Skeletal muscle satellite cell (primary cell): Measurements from ENCODE around the gene TAF4.

ENCODE experiments used
- H3K27me3 ChIP-seq: 2 replicates; pipeline ENCODE4 v1.7.0; 2013; ENCODE audit warnings: low read length; ENCODE audit not compliant: control insufficient read depth, insufficient read depth
- H3K36me3 ChIP-seq: 2 replicates; pipeline ENCODE4 v1.7.0; 2013; ENCODE audit warnings: mild to moderate bottlenecking, control low read depth, low read length; ENCODE audit not compliant: insufficient read depth
- H3K4me1 ChIP-seq: 2 replicates; pipeline ENCODE4 v1.7.0; 2013; ENCODE audit warnings: low read length; ENCODE audit not compliant: control insufficient read depth, insufficient read depth
- H3K4me2 ChIP-seq: 2 replicates; pipeline ENCODE4 v1.7.0; 2013; ENCODE audit warnings: mild to moderate bottlenecking, low read length
- H3K4me3 ChIP-seq: 2 replicates; pipeline ENCODE4 v1.7.0; 2013; ENCODE audit warnings: low read length
- H3K9ac ChIP-seq: 2 replicates; pipeline ENCODE4 v1.7.0; 2013; ENCODE audit warnings: mild to moderate bottlenecking, low read depth, low read length, moderate library complexity
- H3K9me3 ChIP-seq: replicated peaks from 2 replicates; pipeline ENCODE4 v1.7.0; 2013; ENCODE audit warnings: mild to moderate bottlenecking, control low read depth, low read length

TAF4 gene

GRCh38 chr20:62046431-62046830, 19.2 kb downstream of the TAF4 start:
- Histone ChIP-seq H3K4me2 (no peak overlapping the region), H3K36me3 (no peaks in the 10 kb centered on the region), H3K27me3 (no peaks in the 10 kb centered on the region), H3K4me1 (no peaks in the 10 kb centered on the region), H3K9me3 (no peaks in the 10 kb centered on the region), H3K9ac (no peak overlapping the region), H3K4me3 (no peak overlapping the region)

GRCh38 chr20:62045529-62046285, 20.0 kb downstream of the TAF4 start:
- no peaks in the 10 kb centered on the region for H3K4me1 ChIP-seq
- no peak overlapping the region for H3K4me3 ChIP-seq
- no peak overlapping the region for H3K4me2 ChIP-seq
- no peaks in the 10 kb centered on the region for H3K27me3 ChIP-seq
- no peak overlapping the region for H3K9ac ChIP-seq
- no peaks in the 10 kb centered on the region for H3K9me3 ChIP-seq
- no peaks in the 10 kb centered on the region for H3K36me3 ChIP-seq

- Histone ChIP-seq H3K27me3 (no peaks in the 10 kb centered on the region), H3K4me3 (no peak overlapping the region), H3K9ac (no peak overlapping the region), H3K9me3 (no peaks in the 10 kb centered on the region), H3K36me3 (no peaks in the 10 kb centered on the region), H3K4me1 (no peaks in the 10 kb centered on the region), H3K4me2 (no peak overlapping the region)
Measured at GRCh38 chr20:62045118-62045517, 20.6 kb downstream of the TAF4 start.

- Histone ChIP-seq H3K4me3 (no peak overlapping the region), H3K4me2 (no peak overlapping the region), H3K36me3 (no peaks in the 10 kb centered on the region), H3K4me1 (no peaks in the 10 kb centered on the region), H3K9me3 (no peaks in the 10 kb centered on the region), H3K27me3 (no peaks in the 10 kb centered on the region), H3K9ac (no peak overlapping the region)
Measured at GRCh38 chr20:62044631-62045030, 21.1 kb downstream of the TAF4 start.

DNA sequence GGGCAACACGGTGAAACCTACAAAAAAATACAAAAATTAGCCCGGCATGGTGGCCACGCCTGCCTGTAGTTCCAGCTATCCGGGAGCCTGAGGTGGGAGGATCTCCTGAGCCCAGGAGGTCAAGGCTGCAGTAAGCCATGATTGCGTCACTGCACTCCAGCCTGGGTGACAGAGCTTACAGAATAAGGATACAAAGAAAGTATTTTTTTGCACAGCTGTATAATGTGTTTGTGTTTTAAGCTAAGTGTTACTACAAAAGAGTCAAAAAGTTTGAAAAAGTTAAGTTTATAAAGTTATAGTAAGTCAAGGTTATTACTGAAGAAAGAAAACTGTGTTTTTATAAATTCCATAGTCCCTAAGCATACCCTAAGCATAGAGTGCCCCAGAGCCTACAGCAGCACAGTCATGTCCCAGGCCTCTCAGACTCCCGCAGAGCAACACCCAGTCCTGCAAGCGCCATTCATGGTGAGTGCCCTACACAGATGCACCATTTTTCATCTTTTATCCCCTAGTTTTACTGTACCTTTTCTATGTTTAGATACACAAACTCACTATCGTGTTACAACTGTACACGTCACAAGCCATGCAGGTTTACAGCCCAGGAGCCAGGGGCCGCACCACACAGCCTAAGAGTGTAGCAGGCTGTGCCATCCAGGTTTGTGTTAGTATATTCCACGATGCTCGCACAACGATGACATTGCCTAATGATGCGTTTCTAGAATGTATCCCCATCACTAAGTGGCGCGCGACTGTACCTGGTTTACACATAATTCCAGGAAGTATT, 22.4 kb downstream of the TAF4 start:
- H3K4me1 ChIP-seq = no peaks in the 10 kb centered on the region
- no peaks in the 10 kb centered on the region for H3K9me3 ChIP-seq
- no peak overlapping the region for H3K4me3 ChIP-seq
- no peaks in the 10 kb centered on the region for H3K36me3 ChIP-seq
- no peak overlapping the region for H3K9ac ChIP-seq
- no peak overlapping the region for H3K4me2 ChIP-seq
- no peaks in the 10 kb centered on the region for H3K27me3 ChIP-seq

GRCh38 chr20:62042025-62042820, 23.5 kb downstream of the TAF4 start:
- Histone ChIP-seq H3K9ac (no peak overlapping the region), H3K4me2 (no peak overlapping the region), H3K4me1 (no peaks in the 10 kb centered on the region), H3K27me3 (no peaks in the 10 kb centered on the region), H3K4me3 (no peak overlapping the region), H3K36me3 (no peaks in the 10 kb centered on the region), H3K9me3 (no peaks in the 10 kb centered on the region)

- Histone ChIP-seq H3K9ac (no peak overlapping the region), H3K4me1 (no peaks in the 10 kb centered on the region), H3K4me3 (no peak overlapping the region), H3K27me3 (no peaks in the 10 kb centered on the region), H3K4me2 (no peak overlapping the region), H3K36me3 (no peaks in the 10 kb centered on the region), H3K9me3 (no peaks in the 10 kb centered on the region)
Measured at GRCh38 chr20:62040933-62041332, 24.7 kb downstream of the TAF4 start.

DNA sequence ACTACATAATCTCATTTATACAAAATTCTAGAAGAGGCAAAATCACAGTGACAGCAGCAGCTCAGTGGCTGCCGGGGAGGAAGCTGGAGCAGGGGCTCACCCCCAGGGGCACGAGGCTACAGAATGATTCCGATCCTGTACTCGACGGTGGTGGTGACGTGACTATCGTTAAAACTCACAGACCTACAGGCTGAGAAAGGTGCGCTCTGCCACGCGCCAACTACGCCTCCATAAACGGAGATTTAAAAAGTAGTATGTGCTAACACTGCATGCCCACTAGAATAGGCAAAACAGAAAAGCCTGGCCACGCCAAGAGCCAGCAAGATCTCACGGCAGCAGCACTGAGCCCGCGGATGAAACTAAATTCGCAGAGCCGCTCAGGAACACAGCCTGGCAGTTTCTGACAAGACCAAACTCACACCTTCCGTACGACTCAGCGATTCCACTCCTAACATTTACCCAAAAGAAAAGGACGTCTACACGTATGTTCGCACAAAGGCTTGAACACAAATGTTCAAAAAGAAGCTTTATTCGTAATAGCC, 25.2 kb downstream of the TAF4 start:
- Histone ChIP-seq H3K4me1 (no peaks in the 10 kb centered on the region), H3K4me3 (no peak overlapping the region), H3K27me3 (no peaks in the 10 kb centered on the region), H3K9me3 (no peaks in the 10 kb centered on the region), H3K36me3 (no peaks in the 10 kb centered on the region), H3K4me2 (no peak overlapping the region), H3K9ac (no peak overlapping the region)

GRCh38 chr20:62039738-62040137, 25.9 kb downstream of the TAF4 start:
- H3K4me2 ChIP-seq = no peak overlapping the region
- H3K4me1 ChIP-seq = no peaks in the 10 kb centered on the region
- H3K4me3 ChIP-seq = no peak overlapping the region
- H3K27me3 ChIP-seq = no peaks in the 10 kb centered on the region
- no peak overlapping the region for H3K9ac ChIP-seq
- no peaks in the 10 kb centered on the region for H3K9me3 ChIP-seq
- no peaks in the 10 kb centered on the region for H3K36me3 ChIP-seq

- H3K9me3 ChIP-seq = no peaks in the 10 kb centered on the region
- no peak overlapping the region for H3K4me3 ChIP-seq
- H3K36me3 ChIP-seq = no peaks in the 10 kb centered on the region
- H3K27me3 ChIP-seq = no peaks in the 10 kb centered on the region
- no peak overlapping the region for H3K9ac ChIP-seq
- peaks cover 7% of the 10 kb centered on the region for H3K4me1 ChIP-seq
- no peak overlapping the region for H3K4me2 ChIP-seq
Measured at GRCh38 chr20:62032609-62033368, 32.9 kb downstream of the TAF4 start.
